H9 (cell line): ENCODE results near the gene VRK3. TPM values are rescaled to one million over a fixed set of nuclear protein-coding genes. Genes with fewer than 3 reads are reported as not detected.

Experiments used
- DNase-seq: peaks from one replicate; pipeline ENCODE4 v3.0.0-alpha.2; 2017
- H2AFZ ChIP-seq: one replicate; pipeline ENCODE4 v1.6.1; 2013; ENCODE audit warnings: mild to moderate bottlenecking, low read length, control low read depth, moderate library complexity
- H2AK5ac ChIP-seq: 2 replicates; pipeline ENCODE4 v1.6.1; 2013; ENCODE audit warnings: low read length, control low read depth, mixed read lengths; ENCODE audit not compliant: insufficient read length
- H2BK120ac ChIP-seq: one replicate; pipeline ENCODE4 v1.6.1; 2013; ENCODE audit warnings: low read depth, mild to moderate bottlenecking, low read length, control low read depth, inconsistent platforms; ENCODE audit not compliant: poor library complexity, severe bottlenecking
- H2BK12ac ChIP-seq: 2 replicates; pipeline ENCODE4 v1.6.1; 2013; ENCODE audit warnings: low read length, control low read depth, mixed read lengths, low read depth; ENCODE audit not compliant: insufficient read length
- H2BK15ac ChIP-seq: 2 replicates; pipeline ENCODE4 v1.6.1; 2013; ENCODE audit warnings: low read depth, low read length, control low read depth
- H2BK20ac ChIP-seq: one replicate; pipeline ENCODE4 v1.6.1; 2013; ENCODE audit warnings: low read depth, mild to moderate bottlenecking, low read length, control low read depth, inconsistent platforms; ENCODE audit not compliant: poor library complexity, severe bottlenecking
- H2BK5ac ChIP-seq: 2 replicates; pipeline ENCODE4 v1.6.1; 2013; ENCODE audit warnings: low read length, control low read depth, mixed read lengths; ENCODE audit not compliant: insufficient read length
- H3K14ac ChIP-seq: 2 replicates; pipeline ENCODE4 v1.6.1; 2013; ENCODE audit warnings: low read length, control low read depth; ENCODE audit not compliant: insufficient read depth
- H3K18ac ChIP-seq: 2 replicates; pipeline ENCODE4 v1.6.1; 2013; ENCODE audit warnings: low read depth, mild to moderate bottlenecking, mixed read lengths, low read length, control low read depth; ENCODE audit not compliant: insufficient read length
- H3K23ac ChIP-seq: 2 replicates; pipeline ENCODE4 v1.6.1; 2013; ENCODE audit warnings: low read length, control low read depth, mixed read lengths, low read depth; ENCODE audit not compliant: insufficient read length
- H3K23me2 ChIP-seq: 2 replicates; pipeline ENCODE4 v1.6.1; 2013; ENCODE audit warnings: low read depth, mild to moderate bottlenecking, mixed read lengths, low read length, control low read depth; ENCODE audit not compliant: insufficient read length, poor library complexity, severe bottlenecking
- H3K27ac ChIP-seq: 2 replicates; pipeline ENCODE4 v1.5.1; 2013; ENCODE audit warnings: low read length, control low read depth, mixed read lengths, low read depth; ENCODE audit not compliant: insufficient read length
- H3K27me3 ChIP-seq: 2 replicates; pipeline ENCODE4 v1.6.1; 2013; ENCODE audit warnings: low read length, control low read depth, inconsistent platforms; ENCODE audit not compliant: insufficient read depth
- H3K4ac ChIP-seq: 2 replicates; pipeline ENCODE4 v1.6.1; 2013; ENCODE audit warnings: low read depth, mild to moderate bottlenecking, control low read depth, inconsistent platforms, low read length, moderate library complexity
- H3K4me1 ChIP-seq: 2 replicates; pipeline ENCODE4 v1.6.1; 2013; ENCODE audit warnings: low read length, control low read depth, inconsistent platforms; ENCODE audit not compliant: insufficient read depth
- H3K4me2 ChIP-seq: 2 replicates; pipeline ENCODE4 v1.6.1; 2013; ENCODE audit warnings: low read length, control low read depth, mixed read lengths; ENCODE audit not compliant: insufficient read length, insufficient read depth
- H3K56ac ChIP-seq: 2 replicates; pipeline ENCODE4 v1.6.1; 2013; ENCODE audit warnings: low read depth, mild to moderate bottlenecking, mixed read lengths, low read length, control low read depth; ENCODE audit not compliant: insufficient read length
- H3K79me1 ChIP-seq: 2 replicates; pipeline ENCODE4 v1.6.1; 2013; ENCODE audit warnings: low read depth, mild to moderate bottlenecking, moderate library complexity, low read length, control low read depth, inconsistent platforms; ENCODE audit not compliant: insufficient read depth, poor library complexity, severe bottlenecking
- H3K79me2 ChIP-seq: 2 replicates; pipeline ENCODE4 v1.6.1; 2013; ENCODE audit warnings: low read length, control low read depth, inconsistent platforms; ENCODE audit not compliant: insufficient read depth
- H3K9ac ChIP-seq: 2 replicates; pipeline ENCODE4 v1.6.1; 2013; ENCODE audit warnings: low read length, control low read depth, mixed read lengths; ENCODE audit not compliant: insufficient read length; ENCODE audit errors: extremely low read depth
- H3K9me3 ChIP-seq: one replicate; pipeline ENCODE4 v1.6.1; 2013; ENCODE audit warnings: low read depth, low read length, inconsistent platforms; ENCODE audit not compliant: control insufficient read depth
- H3T11ph ChIP-seq: one replicate; pipeline ENCODE4 v1.6.1; 2013; ENCODE audit warnings: mild to moderate bottlenecking, low read length, control low read depth, inconsistent platforms
- H4K20me1 ChIP-seq: one replicate; pipeline ENCODE4 v1.6.1; 2013; ENCODE audit not compliant: control insufficient read depth, insufficient read length, insufficient read depth
- H4K5ac ChIP-seq: 2 replicates; pipeline ENCODE4 v1.6.1; 2013; ENCODE audit warnings: low read depth, mild to moderate bottlenecking, mixed read lengths, low read length, control low read depth; ENCODE audit not compliant: insufficient read length
- H4K8ac ChIP-seq: replicated peaks from 2 replicates; pipeline ENCODE4 v1.6.1; 2013; ENCODE audit warnings: low read length, control low read depth, mixed read lengths, low read depth; ENCODE audit not compliant: insufficient read length
- H4K91ac ChIP-seq: 2 replicates; pipeline ENCODE4 v1.6.1; 2013; ENCODE audit warnings: low read depth, mild to moderate bottlenecking, moderate library complexity, mixed read lengths, low read length, control low read depth; ENCODE audit not compliant: insufficient read length
- H3K27ac Mint-ChIP-seq, 3 experiments: 2 replicates in 2 of 3; 3 replicates in 1 of 3; pipeline ENCODE4 v1.8.0; 2020 to 2021; ENCODE audit warnings: mixed read lengths in 3 of 3, mild to moderate bottlenecking in 1 of 3, moderate library complexity in 1 of 3
- H3K27me3 Mint-ChIP-seq: 2 replicates; pipeline ENCODE4 v1.8.0; 2021; ENCODE audit warnings: low read depth, mild to moderate bottlenecking, moderate library complexity, mixed read lengths
- H3K36me3 Mint-ChIP-seq, 3 experiments: 2 replicates in 2 of 3; 3 replicates in 1 of 3; pipeline ENCODE4 v1.8.0; 2020 to 2021; ENCODE audit warnings: low read depth in 3 of 3, mixed read lengths in 3 of 3; ENCODE audit not compliant: insufficient read depth in 1 of 3
- H3K4me1 Mint-ChIP-seq, 2 experiments: 2 replicates each; pipeline ENCODE4 v1.8.0; 2020; ENCODE audit warnings: mixed read lengths in 2 of 2
- H3K4me3 Mint-ChIP-seq, 2 experiments: 2 replicates in 1 of 2; 3 replicates in 1 of 2; pipeline ENCODE4 v1.8.0; 2020 to 2021; ENCODE audit warnings: mild to moderate bottlenecking in 2 of 2, mixed read lengths in 2 of 2, moderate library complexity in 1 of 2
- H3K9me3 Mint-ChIP-seq, 2 experiments: 2 replicates in 1 of 2; 3 replicates in 1 of 2; pipeline ENCODE4 v1.8.0; 2020; ENCODE audit warnings: mild to moderate bottlenecking in 2 of 2, mixed read lengths in 2 of 2, moderate library complexity in 1 of 2
- WGBS: extraction: QIAGEN DNeasy Blood & Tissue Kit; methylation state at CpG from one replicate; pipeline ENCODE4 v1.1.7; 2013; ENCODE audit warnings: missing lambda C conversion rate, low lambda C conversion rate, mixed read lengths; ENCODE audit not compliant: insufficient read length; ENCODE audit errors: extremely low coverage; 5-methylcytosine and 5-hydroxymethylcytosine counted together
- total RNA-seq: library from RNA; stranded (reverse); gene quantifications from 2 replicates; pipeline ENCODE4 v1.2.1, GENCODE V29; 2021
- TF ChIP-seq, protein P1 (sequence below): fragments of 200-600 bp; sonication (generic); conservative IDR thresholded peaks from 3 replicates; pipeline ENCODE4 v1.8.0; 2021; ENCODE audit warnings: antibody characterized with exemption, mild to moderate bottlenecking

VRK3 gene
- total RNA-seq, 1 experiment from 2014 or later = 33.5 TPM

DNA sequence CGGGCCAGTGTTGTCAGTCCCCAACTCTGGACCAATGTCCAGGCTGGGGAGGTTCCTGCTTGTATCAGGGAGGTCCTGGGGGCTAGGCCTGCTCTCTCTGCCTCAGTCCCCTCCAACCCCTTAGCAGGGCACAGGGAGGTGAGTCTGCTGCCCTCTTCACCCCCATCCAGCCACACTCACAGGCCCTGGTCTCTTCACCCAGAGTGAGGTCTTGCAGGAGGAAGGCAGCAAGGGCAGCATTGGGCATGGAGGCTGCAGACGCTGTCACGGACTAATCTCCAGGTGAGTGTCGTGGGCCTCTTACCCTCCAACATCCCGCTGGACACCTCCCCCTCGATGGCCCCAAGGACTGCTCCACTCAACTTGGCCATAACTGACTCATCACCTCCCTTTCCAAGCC is 52.3 kb downstream of the VRK3 start:
- Histone ChIP-seq H2BK15ac (no peak overlapping the region), H2BK120ac (no peak overlapping the region), H3K4me1 (no peaks in the 10 kb centered on the region), H3K79me1 (no peaks in the 10 kb centered on the region), H3T11ph (no peak overlapping the region), H3K79me2 (no peaks in the 10 kb centered on the region), H3K9ac (no peak overlapping the region), H3K23me2 (no peaks in the 10 kb centered on the region), H4K20me1 (peaks cover 3% of the 10 kb centered on the region), H3K9me3 (no peaks in the 10 kb centered on the region), H4K5ac (no peak overlapping the region), H3K18ac (no peak overlapping the region), H2BK12ac (no peak overlapping the region), H3K4ac (no peak overlapping the region), H3K27ac (no peak overlapping the region), H2AFZ (no peak overlapping the region), H3K23ac (no peak overlapping the region), H2AK5ac (no peak overlapping the region), H3K4me2 (no peak overlapping the region), H4K8ac (no peak overlapping the region), H2BK5ac (no peak overlapping the region), H3K27me3 (no peaks in the 10 kb centered on the region), H3K14ac (no peak overlapping the region), H3K56ac (no peak overlapping the region), H2BK20ac (no peak overlapping the region), H4K91ac (no peak overlapping the region)
- no CpG with 5 or more reads among the region's 6 CpGs for WGBS
- Mint-ChIP-seq H3K36me3 (0 out of 7 replicates have a peak, but pooled peaks cover 0 to 3% (median 0%) of the 10 kb centered on the region in 3 experiments), H3K4me1 (no peaks in the 10 kb centered on the region), H3K27ac (no peak overlapping the region), H3K27me3 (peaks cover 8% of the 10 kb centered on the region), H3K9me3 (no peaks in the 10 kb centered on the region), H3K4me3 (no peak overlapping the region)
- TF ChIP-seq, protein P1, sequence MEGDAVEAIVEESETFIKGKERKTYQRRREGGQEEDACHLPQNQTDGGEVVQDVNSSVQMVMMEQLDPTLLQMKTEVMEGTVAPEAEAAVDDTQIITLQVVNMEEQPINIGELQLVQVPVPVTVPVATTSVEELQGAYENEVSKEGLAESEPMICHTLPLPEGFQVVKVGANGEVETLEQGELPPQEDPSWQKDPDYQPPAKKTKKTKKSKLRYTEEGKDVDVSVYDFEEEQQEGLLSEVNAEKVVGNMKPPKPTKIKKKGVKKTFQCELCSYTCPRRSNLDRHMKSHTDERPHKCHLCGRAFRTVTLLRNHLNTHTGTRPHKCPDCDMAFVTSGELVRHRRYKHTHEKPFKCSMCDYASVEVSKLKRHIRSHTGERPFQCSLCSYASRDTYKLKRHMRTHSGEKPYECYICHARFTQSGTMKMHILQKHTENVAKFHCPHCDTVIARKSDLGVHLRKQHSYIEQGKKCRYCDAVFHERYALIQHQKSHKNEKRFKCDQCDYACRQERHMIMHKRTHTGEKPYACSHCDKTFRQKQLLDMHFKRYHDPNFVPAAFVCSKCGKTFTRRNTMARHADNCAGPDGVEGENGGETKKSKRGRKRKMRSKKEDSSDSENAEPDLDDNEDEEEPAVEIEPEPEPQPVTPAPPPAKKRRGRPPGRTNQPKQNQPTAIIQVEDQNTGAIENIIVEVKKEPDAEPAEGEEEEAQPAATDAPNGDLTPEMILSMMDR = no peak
- DNase-seq = no peak
